ENCODE results near the gene HTD2. TPM values are rescaled to one million over a fixed set of nuclear protein-coding genes. Genes with fewer than 3 reads are reported as not detected.

Gene HTD2
- total and polyA plus RNA-seq, 2 of the 4 experiments (the other 2 are of a cell fraction) = 6.4 to 13.3 TPM

DNA sequence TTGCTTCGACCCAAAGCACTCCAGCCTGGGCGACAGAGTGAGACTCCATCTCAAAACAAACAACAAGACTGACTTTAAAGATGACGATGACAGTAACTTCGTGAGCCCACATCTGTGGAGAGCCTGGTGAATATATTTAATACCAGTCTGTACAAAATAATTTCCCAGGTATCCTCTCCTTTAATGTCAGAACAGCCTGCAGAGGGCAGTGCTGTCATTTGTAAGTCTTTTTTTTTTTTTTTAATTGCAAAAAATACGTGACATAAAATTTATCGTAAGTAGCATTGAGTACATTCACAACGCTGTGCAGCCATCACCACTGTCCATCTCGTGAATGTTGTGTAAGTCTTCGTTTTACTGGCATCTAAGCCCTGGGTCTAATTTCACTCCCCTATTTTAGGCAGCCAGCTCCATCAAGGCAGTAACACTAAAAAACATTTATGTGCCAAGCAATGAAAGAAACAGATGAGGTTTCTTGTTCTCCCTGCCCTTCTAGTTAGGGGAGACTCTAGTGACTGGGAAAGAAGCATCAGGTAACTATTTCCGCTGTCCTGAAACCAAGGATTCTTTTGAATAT, 1.4 kb downstream of the HTD2 start:
- Histone ChIP-seq H2BK120ac (ENCODE audit: low read depth, low read length) (no peak overlapping the region), H3K14ac (replicated peaks; ENCODE audit: low read depth, low read length) (no peak overlapping the region), H3K9me1 (ENCODE audit: insufficient read depth, low read length) (peaks cover 4% of the 10 kb centered on the region), H2AFZ (replicated peaks; ENCODE audit: low read length, poor library complexity) (no peak overlapping the region), H4K5ac (ENCODE audit: low read depth, low read length) (no peak overlapping the region; the same call in 1 of the 2 replicates), H3K18ac (ENCODE audit: low read depth, low read length) (no peak overlapping the region), H3K4me2 (ENCODE audit: low read depth, low read length) (peak overlapping the region; percentile 98), H3K4me1 (ENCODE audit: control insufficient read depth, insufficient read depth, low read length) (peaks cover 6% of the 10 kb centered on the region), H3K56ac (ENCODE audit: extremely low read depth, insufficient read depth, low read length) (no peak overlapping the region; the same call in 1 of the 2 replicates), H3K79me1 (ENCODE audit: low read depth in 1 of 2, low read length in 2 of 2) (peaks cover 25 to 44% of the 10 kb centered on the region in 2 experiments), H3K27ac (ENCODE audit: insufficient read depth, low read length) (peak overlapping the region; percentile 32; the same call in 1 of the 2 replicates), H2BK20ac (ENCODE audit: low read depth, low read length) (no peak overlapping the region), H4K20me1 (ENCODE audit: insufficient read depth, low read length) (peaks cover 36% of the 10 kb centered on the region), H3K36me3 (ENCODE audit: control insufficient read depth, insufficient read depth, low read length) (peaks cover 16% of the 10 kb centered on the region), H2AK9ac (replicated peaks; ENCODE audit: low read depth, low read length, poor library complexity) (no peak overlapping the region), H3K9me3 (ENCODE audit: control insufficient read depth, insufficient read depth, low read length) (no peaks in the 10 kb centered on the region), H3K4me3 (ENCODE audit: insufficient read depth, low read depth, low read length) (peak overlapping the region; percentile 74), H4K8ac (ENCODE audit: low read depth in 2 of 2, low read length in 2 of 2) (peak overlapping the region in 1 of 2 experiments; percentile 57; a peak in 1 of 4 replicates), H3K27me3 (ENCODE audit: control insufficient read depth, insufficient read depth, low read length) (no peaks in the 10 kb centered on the region), H3K9ac (ENCODE audit: low read depth, low read length) (peak overlapping the region; percentile 93), H4K91ac (ENCODE audit: insufficient read depth, low read depth, low read length) (no peak overlapping the region), H3K23ac (ENCODE audit: low read depth, low read length) (peak overlapping the region; percentile 28), H2BK15ac (ENCODE audit: low read depth, low read length) (no peak overlapping the region), H3K4ac (ENCODE audit: low read depth, low read length) (peak overlapping the region; percentile 9; the same call in 1 of the 2 replicates), H2BK5ac (ENCODE audit: low read depth, low read length, poor library complexity, severe bottlenecking) (no peak overlapping the region), H2AK5ac (ENCODE audit: low read depth, low read length) (peak overlapping the region; percentile 19; the same call in 1 of the 2 replicates)
- DNase-seq (peak; percentile 73), ATAC-seq (ENCODE audit: low read depth) (0 out of 2 replicates have a peak, but pooled peaks have one; percentile 9)
- ChIA-PET CTCF (interaction anchor here (0.9 to 2.5 kb wide), 4 partner anchors 9 to 226 kb away, joined by 3 to 17 read pairs (median 6); no protein-coding TSS in a partner anchor), POLR2A (ENCODE audit: unreplicated experiment) (no interaction called here)
- BruUV-seq (replicated peaks) = no TSS peak
- intact Hi-C loops (cut with micrococcal nuclease) (loop anchor here (1.0 to 10.0 kb wide), 2 partner anchors 185 to 317 kb away; partner anchors contain the start of gene KCTD6), in situ Hi-C loops (cut with MboI; ENCODE audit: low sequenced_read_pairs) (loop anchor here (10.0 kb wide), 1 partner anchor 303 kb away; the partner anchor contains the start of gene FLNB), dilution Hi-C loops (cut with HindIII; ENCODE audit: low sequenced_read_pairs, unreplicated experiment) (no loop called here)
- WGBS, 2 experiments (ENCODE audit: extremely low coverage in 2 of 2, insufficient read length in 1 of 2) = no CpG with 5 or more reads among the region's 10 CpGs
- TF ChIP-seq SMC3 (IDR thresholded peaks at IDR 0.05; ENCODE audit: low read depth, low read length) (peak; percentile 41; the same call in 1 of the 2 replicates), BHLHE40 (IDR thresholded peaks at IDR 0.05; ENCODE audit: low read depth, low read length) (no peak), RAD21 (IDR thresholded peaks at IDR 0.05; ENCODE audit: low read length) (peak; percentile 50), MXI1 (IDR thresholded peaks at IDR 0.05; ENCODE audit: borderline replicate concordance, low read depth, low read length) (no peak)
- TF ChIP-seq, protein P1, sequence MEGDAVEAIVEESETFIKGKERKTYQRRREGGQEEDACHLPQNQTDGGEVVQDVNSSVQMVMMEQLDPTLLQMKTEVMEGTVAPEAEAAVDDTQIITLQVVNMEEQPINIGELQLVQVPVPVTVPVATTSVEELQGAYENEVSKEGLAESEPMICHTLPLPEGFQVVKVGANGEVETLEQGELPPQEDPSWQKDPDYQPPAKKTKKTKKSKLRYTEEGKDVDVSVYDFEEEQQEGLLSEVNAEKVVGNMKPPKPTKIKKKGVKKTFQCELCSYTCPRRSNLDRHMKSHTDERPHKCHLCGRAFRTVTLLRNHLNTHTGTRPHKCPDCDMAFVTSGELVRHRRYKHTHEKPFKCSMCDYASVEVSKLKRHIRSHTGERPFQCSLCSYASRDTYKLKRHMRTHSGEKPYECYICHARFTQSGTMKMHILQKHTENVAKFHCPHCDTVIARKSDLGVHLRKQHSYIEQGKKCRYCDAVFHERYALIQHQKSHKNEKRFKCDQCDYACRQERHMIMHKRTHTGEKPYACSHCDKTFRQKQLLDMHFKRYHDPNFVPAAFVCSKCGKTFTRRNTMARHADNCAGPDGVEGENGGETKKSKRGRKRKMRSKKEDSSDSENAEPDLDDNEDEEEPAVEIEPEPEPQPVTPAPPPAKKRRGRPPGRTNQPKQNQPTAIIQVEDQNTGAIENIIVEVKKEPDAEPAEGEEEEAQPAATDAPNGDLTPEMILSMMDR (conservative IDR thresholded peaks at IDR 0.05; ENCODE audit: low read depth, low read length) = peak; percentile 69

Measured in IMR-90 (cell line).